ENCODE measurements around the gene SLC2A11.

DNA sequence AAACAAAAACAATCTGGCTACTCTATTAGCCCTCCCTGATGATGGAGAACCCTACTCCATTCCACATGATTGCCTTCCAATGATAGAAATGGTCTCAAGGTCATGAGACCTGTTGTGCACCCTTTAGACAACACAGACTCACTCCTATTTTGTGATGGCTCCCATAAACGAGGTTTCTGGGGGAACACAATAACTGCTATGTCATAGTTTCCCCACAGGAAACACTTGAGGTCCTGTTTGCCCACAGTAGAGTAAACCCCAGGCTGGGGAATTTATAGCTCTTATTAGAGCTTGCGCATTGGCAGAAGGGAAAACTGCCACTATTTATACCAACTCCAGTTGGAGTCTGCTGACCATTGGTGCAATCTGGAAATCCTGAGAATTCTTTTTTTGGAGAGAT is 65.2 kb downstream of the SLC2A11 start:
- no peak for TF ChIP-seq TAF1 (conservative IDR thresholded peaks at IDR 0.05)
- TF ChIP-seq JUND (IDR thresholded peaks at IDR 0.05): no peak

Data from liver (tissue), 2 donors.